Motor neuron (in vitro differentiated cells): ENCODE results near the gene ARRDC1. TPM values are rescaled to one million over a fixed set of nuclear protein-coding genes. Genes with fewer than 3 reads are reported as not detected.
A peak's percentile ranks its signal among the peaks of the same experiment; 100 is the strongest.

Source experiments
- ATAC-seq, 8 experiments: fragments of 200-7000 bp; cut with Tn5 transposase; replicated peaks in 6 of 8; 2 replicates each; pipeline ENCODE4 v1.8.0; 2021; ENCODE audit warnings: mild to moderate bottlenecking in 8 of 8, moderate library complexity in 8 of 8
- H3K27ac ChIP-seq, 2 donors: fragments of 250-450 bp; sonication (Bioruptor Pico); 2 replicates each; pipeline ENCODE4 v1.9.0; 2021; ENCODE audit warnings: antibody characterized with exemption in 2 of 2, mild to moderate bottlenecking in 2 of 2, moderate library complexity in 1 of 2
- H3K4me1 ChIP-seq, 2 donors: fragments of 250-450 bp; sonication (Bioruptor Pico); replicated peaks in 1 of 2; 2 replicates each; pipeline ENCODE4 v1.6.1; 2021; ENCODE audit warnings: antibody characterized with exemption in 2 of 2, mild to moderate bottlenecking in 2 of 2, moderate library complexity in 1 of 2
- H3K4me3 ChIP-seq, 5 donors: fragments of 250-450 bp; sonication (Bioruptor Pico); 2 replicates each; pipeline ENCODE4 v1.9.0; 2021; ENCODE audit warnings: antibody characterized with exemption in 5 of 5, mild to moderate bottlenecking in 5 of 5, moderate library complexity in 4 of 5
- WGBS, 10 experiments: fragments of 450-650 bp; shearing (Covaris generic); methylation state at CpG; one replicate each; pipeline ENCODE4 v1.0.0; 2022; 5-methylcytosine and 5-hydroxymethylcytosine counted together
- in situ Hi-C, 9 experiments: fragments of 400-800 bp; cut with MboI; loops; one replicate each; pipeline ENCODE4 v1.15.0; 2021; ENCODE audit warnings: low sequenced_read_pairs in 9 of 9, low pct_unique_long_range_greater_than_20kb in 2 of 9; ENCODE audit not compliant: unreplicated experiment in 9 of 9
- total RNA-seq, 8 experiments: library from RNA; unstranded; fragments of 300-600 nt; gene quantifications; 2 replicates each; pipeline versions ENCODE4 v1.2.3 to v1.2.4, GENCODE V29; 2022

Gene ARRDC1
- total RNA-seq, 8 experiments from 2014 or later: 9.4 to 30.2 (median 14.7) TPM

- WGBS, 10 experiments: 48 to 100% (median 93%) methylated on average over 2 to 5 of the region's 5 CpGs
- in situ Hi-C loops: no loop called here
- H3K27ac ChIP-seq: no peak overlapping the region
- H3K4me1 ChIP-seq: peaks cover 0 to 2% of the 10 kb centered on the region in 2 donors
- ATAC-seq: no peak
- no peak overlapping the region for H3K4me3 ChIP-seq
These were observed 28.5 kb downstream of the ARRDC1 start for GRCh38 chr9:137634016-137634415.

GRCh38 chr9:137638680-137639079 is 33.2 kb downstream of the ARRDC1 start:
- Histone ChIP-seq H3K4me1 (no peaks in the 10 kb centered on the region), H3K27ac (no peak overlapping the region), H3K4me3 (no peak overlapping the region)
- in situ Hi-C loops: no loop called here
- ATAC-seq: no peak
- WGBS, 10 experiments: 89 to 100% (median 94%) methylated on average over 1 to 6 of the region's 6 CpGs; no CpG with 5 or more reads in 1 of the 10 experiments

GRCh38 chr9:137639303-137640051 is 34.0 kb downstream of the ARRDC1 start:
- WGBS, 10 experiments: 56 to 98% (median 90%) methylated on average over 4 to 12 of the region's 12 CpGs
- H3K4me3 ChIP-seq: no peak overlapping the region
- in situ Hi-C loops: no loop called here
- H3K27ac ChIP-seq: no peak overlapping the region
- no peaks in the 10 kb centered on the region for H3K4me1 ChIP-seq
- peak in 2 of 8 experiments; percentile 65 to 81 for ATAC-seq

- in situ Hi-C loops: no loop called here
- WGBS, 10 experiments: 71 to 100% (median 95%) methylated on average over 2 to 5 of the region's 5 CpGs; no CpG with 5 or more reads in 1 of the 10 experiments
- ATAC-seq: no peak
These were observed 35.4 kb downstream of the ARRDC1 start for GRCh38 chr9:137640862-137641261.

GRCh38 chr9:137642118-137642601 is 36.7 kb downstream of the ARRDC1 start:
- no peak for ATAC-seq
- 90 to 100% (median 95%) methylated on average over 2 to 10 of the region's 10 CpGs for WGBS, 10 experiments
- Histone ChIP-seq H3K4me3 (no peak overlapping the region), H3K27ac (no peak overlapping the region), H3K4me1 (no peaks in the 10 kb centered on the region)
- in situ Hi-C loops: no loop called here

More at GRCh38 chr9:137640862-137641261, 35.4 kb downstream of the ARRDC1 start:
- no peak overlapping the region for H3K4me3 ChIP-seq
- no peaks in the 10 kb centered on the region for H3K4me1 ChIP-seq
- no peak overlapping the region for H3K27ac ChIP-seq

GRCh38 chr9:137642892-137643291 is 37.4 kb downstream of the ARRDC1 start:
- Histone ChIP-seq H3K4me3 (no peak overlapping the region), H3K4me1 (no peaks in the 10 kb centered on the region), H3K27ac (no peak overlapping the region)
- WGBS, 10 experiments: 96 to 100% (median 100%) methylated on average over 2 to 5 of the region's 5 CpGs; no CpG with 5 or more reads in 1 of the 10 experiments
- in situ Hi-C loops: no loop called here
- ATAC-seq: no peak

GRCh38 chr9:137643921-137644320 is 38.4 kb downstream of the ARRDC1 start:
- 89 to 100% (median 97%) methylated on average over 1 to 12 of the region's 14 CpGs; no CpG with 5 or more reads in 4 of the 10 experiments for WGBS, 10 experiments
- no peak overlapping the region for H3K4me3 ChIP-seq
- H3K4me1 ChIP-seq: no peaks in the 10 kb centered on the region
- no peak overlapping the region for H3K27ac ChIP-seq
- in situ Hi-C loops: no loop called here
- no peak for ATAC-seq

GRCh38 chr9:137645211-137645610 is 39.7 kb downstream of the ARRDC1 start:
- peak in 1 of 8 experiments; percentile 33 for ATAC-seq
- H3K4me1 ChIP-seq: no peaks in the 10 kb centered on the region
- WGBS, 10 experiments: 79 to 100% (median 87%) methylated on average over 1 to 5 of the region's 5 CpGs; no CpG with 5 or more reads in 2 of the 10 experiments
- in situ Hi-C loops: no loop called here
- no peak overlapping the region for H3K27ac ChIP-seq
- no peak overlapping the region for H3K4me3 ChIP-seq

- ATAC-seq: no peak
These were observed 40.9 kb downstream of the ARRDC1 start for GRCh38 chr9:137646341-137646740.

GRCh38 chr9:137647096-137647714 is 41.7 kb downstream of the ARRDC1 start:
- WGBS, 10 experiments: 77 to 100% (median 87%) methylated on average over 1 to 11 of the region's 15 CpGs; no CpG with 5 or more reads in 2 of the 10 experiments
- ATAC-seq: no peak
- H3K4me3 ChIP-seq: no peak overlapping the region
- H3K4me1 ChIP-seq: no peaks in the 10 kb centered on the region
- in situ Hi-C loops: no loop called here
- no peak overlapping the region for H3K27ac ChIP-seq

More at GRCh38 chr9:137646341-137646740, 40.9 kb downstream of the ARRDC1 start:
- no peaks in the 10 kb centered on the region for H3K4me1 ChIP-seq
- H3K27ac ChIP-seq: no peak overlapping the region
- 80 to 100% (median 96%) methylated on average over 1 to 2 of the region's 13 CpGs; no CpG with 5 or more reads in 6 of the 10 experiments for WGBS, 10 experiments
- in situ Hi-C loops: no loop called here
- no peak overlapping the region for H3K4me3 ChIP-seq

- in situ Hi-C loops: no loop called here
- no peak for ATAC-seq
- WGBS, 10 experiments: 60 to 100% (median 100%) methylated on average over 1 to 2 of the region's 2 CpGs; no CpG with 5 or more reads in 3 of the 10 experiments
These were observed 42.9 kb downstream of the ARRDC1 start for GRCh38 chr9:137648396-137648795.

GRCh38 chr9:137649553-137649952 is 44.1 kb downstream of the ARRDC1 start:
- no peak overlapping the region for H3K4me3 ChIP-seq
- in situ Hi-C loops: no loop called here
- no peak for ATAC-seq
- no peaks in the 10 kb centered on the region for H3K4me1 ChIP-seq
- H3K27ac ChIP-seq: no peak overlapping the region
- 33 to 100% (median 90%) methylated on average over 2 to 9 of the region's 9 CpGs; no CpG with 5 or more reads in 2 of the 10 experiments for WGBS, 10 experiments

More at GRCh38 chr9:137648396-137648795, 42.9 kb downstream of the ARRDC1 start:
- Histone ChIP-seq H3K4me1 (no peaks in the 10 kb centered on the region), H3K27ac (no peak overlapping the region), H3K4me3 (no peak overlapping the region)

GRCh38 chr9:137650259-137650658 is 44.8 kb downstream of the ARRDC1 start:
- H3K4me3 ChIP-seq: no peak overlapping the region
- WGBS, 10 experiments: 29 to 100% (median 81%) methylated on average over 1 to 2 of the region's 2 CpGs; no CpG with 5 or more reads in 1 of the 10 experiments

More at GRCh38 chr9:137650259-137650658, 44.8 kb downstream of the ARRDC1 start:
- in situ Hi-C loops: no loop called here
- ATAC-seq: peak in 2 of 8 experiments; percentile 24 to 34
- H3K27ac ChIP-seq: no peak overlapping the region
- no peaks in the 10 kb centered on the region for H3K4me1 ChIP-seq
